Measurements from ENCODE around the gene HSP90AB1. TPM values are rescaled to one million over a fixed set of nuclear protein-coding genes. Genes with fewer than 3 reads are reported as not detected.
A peak's percentile ranks its signal among the peaks of the same experiment; 100 is the strongest.

HSP90AB1 gene
- total and polyA plus RNA-seq, 9 of the 15 experiments (the other 6 are each of a cell fraction or from before 2014, with no cell fraction given), result 1,780 to 3,358 (median 2,262) TPM

DNA sequence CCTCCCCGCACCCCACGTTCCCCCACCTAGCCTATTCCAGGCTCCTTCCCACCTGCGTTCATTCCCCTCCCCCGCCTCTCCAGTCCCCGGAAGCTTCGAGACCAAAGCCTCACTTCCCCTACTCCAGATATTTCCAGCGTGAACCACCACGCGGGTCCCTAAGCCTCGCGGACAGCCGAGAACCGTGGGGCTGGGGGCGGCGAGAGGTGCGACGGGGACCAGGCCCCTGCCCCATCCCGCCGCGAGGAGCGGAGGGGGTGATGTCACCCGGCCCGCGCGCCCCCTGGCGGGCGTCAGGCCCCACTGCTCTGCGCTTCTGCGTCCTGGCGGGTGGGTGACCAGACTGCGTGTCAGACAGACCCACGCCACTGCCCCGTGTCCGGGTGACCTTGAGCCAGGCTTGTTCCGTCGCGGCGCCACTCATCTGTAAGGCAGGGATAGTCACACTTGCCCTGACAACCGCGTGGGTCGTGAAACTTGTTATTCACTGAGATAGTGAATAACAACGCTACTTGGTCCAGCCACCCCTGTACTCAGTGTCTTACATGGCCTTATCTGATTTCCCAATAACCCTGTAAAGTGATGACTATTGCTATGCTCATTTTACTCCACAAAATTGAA, 9.0 kb upstream of the HSP90AB1 start (continued):
- TF ChIP-seq CBX2 (IDR thresholded peaks at IDR 0.05; ENCODE audit: insufficient read depth, low read length, poor library complexity, severe bottlenecking) (no peak), FOXM1 (IDR thresholded peaks at IDR 0.05; ENCODE audit: low read depth) (no peak), FOXM1 (CRISPR knock-in tag; IDR thresholded peaks at IDR 0.05; ENCODE audit: low read depth) (peak; percentile 78; the same call in 1 of the 2 replicates), ATF7 (IDR thresholded peaks at IDR 0.05) (peak; percentile 99), DMBX1 (CRISPR knock-in tag; IDR thresholded peaks at IDR 0.05; ENCODE audit: borderline replicate concordance) (no peak), HMG20A (CRISPR knock-in tag; conservative IDR thresholded peaks at IDR 0.05) (no peak), HNRNPL (IDR thresholded peaks at IDR 0.05; ENCODE audit: low read depth, low read length) (no peak), SRSF3 (IDR thresholded peaks at IDR 0.05; ENCODE audit: insufficient read depth, low read length) (no peak), RHOXF2B (CRISPR knock-in tag; conservative IDR thresholded peaks at IDR 0.05) (0 out of 2 replicates have a peak, but pooled peaks have one; percentile 53), NFE2 (IDR thresholded peaks at IDR 0.05; ENCODE audit: low read depth) (no peak), JUN (IDR thresholded peaks at IDR 0.05; ENCODE audit: borderline replicate concordance, low read depth, low read length) (peak; percentile 96), JUN (CRISPR knock-in tag; IDR thresholded peaks at IDR 0.05; ENCODE audit: borderline replicate concordance) (peak; percentile 100), NCOA2 (IDR thresholded peaks at IDR 0.05; ENCODE audit: partially characterized antibody in 2 of 2) (no peak), RBM34 (IDR thresholded peaks at IDR 0.05; ENCODE audit: borderline replicate concordance, insufficient read depth, low read length) (no peak), CHD4 (IDR thresholded peaks at IDR 0.05; ENCODE audit: insufficient read depth, insufficient replicate concordance, low read depth, low read length, poor library complexity, severe bottlenecking) (no peak)
- TF ChIP-seq, protein P1, sequence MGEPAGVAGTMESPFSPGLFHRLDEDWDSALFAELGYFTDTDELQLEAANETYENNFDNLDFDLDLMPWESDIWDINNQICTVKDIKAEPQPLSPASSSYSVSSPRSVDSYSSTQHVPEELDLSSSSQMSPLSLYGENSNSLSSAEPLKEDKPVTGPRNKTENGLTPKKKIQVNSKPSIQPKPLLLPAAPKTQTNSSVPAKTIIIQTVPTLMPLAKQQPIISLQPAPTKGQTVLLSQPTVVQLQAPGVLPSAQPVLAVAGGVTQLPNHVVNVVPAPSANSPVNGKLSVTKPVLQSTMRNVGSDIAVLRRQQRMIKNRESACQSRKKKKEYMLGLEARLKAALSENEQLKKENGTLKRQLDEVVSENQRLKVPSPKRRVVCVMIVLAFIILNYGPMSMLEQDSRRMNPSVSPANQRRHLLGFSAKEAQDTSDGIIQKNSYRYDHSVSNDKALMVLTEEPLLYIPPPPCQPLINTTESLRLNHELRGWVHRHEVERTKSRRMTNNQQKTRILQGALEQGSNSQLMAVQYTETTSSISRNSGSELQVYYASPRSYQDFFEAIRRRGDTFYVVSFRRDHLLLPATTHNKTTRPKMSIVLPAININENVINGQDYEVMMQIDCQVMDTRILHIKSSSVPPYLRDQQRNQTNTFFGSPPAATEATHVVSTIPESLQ (CRISPR knock-in tag; IDR thresholded peaks at IDR 0.05), result peak; percentile 56; the same call in 1 of the 2 replicates
- TF ChIP-seq, protein P2, sequence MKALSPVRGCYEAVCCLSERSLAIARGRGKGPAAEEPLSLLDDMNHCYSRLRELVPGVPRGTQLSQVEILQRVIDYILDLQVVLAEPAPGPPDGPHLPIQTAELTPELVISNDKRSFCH (CRISPR knock-in tag; IDR thresholded peaks at IDR 0.05), result no peak
- TF ChIP-seq, protein P2 (tag; IDR thresholded peaks at IDR 0.05), result peak; percentile 93
- TF ChIP-seq, protein P3, sequence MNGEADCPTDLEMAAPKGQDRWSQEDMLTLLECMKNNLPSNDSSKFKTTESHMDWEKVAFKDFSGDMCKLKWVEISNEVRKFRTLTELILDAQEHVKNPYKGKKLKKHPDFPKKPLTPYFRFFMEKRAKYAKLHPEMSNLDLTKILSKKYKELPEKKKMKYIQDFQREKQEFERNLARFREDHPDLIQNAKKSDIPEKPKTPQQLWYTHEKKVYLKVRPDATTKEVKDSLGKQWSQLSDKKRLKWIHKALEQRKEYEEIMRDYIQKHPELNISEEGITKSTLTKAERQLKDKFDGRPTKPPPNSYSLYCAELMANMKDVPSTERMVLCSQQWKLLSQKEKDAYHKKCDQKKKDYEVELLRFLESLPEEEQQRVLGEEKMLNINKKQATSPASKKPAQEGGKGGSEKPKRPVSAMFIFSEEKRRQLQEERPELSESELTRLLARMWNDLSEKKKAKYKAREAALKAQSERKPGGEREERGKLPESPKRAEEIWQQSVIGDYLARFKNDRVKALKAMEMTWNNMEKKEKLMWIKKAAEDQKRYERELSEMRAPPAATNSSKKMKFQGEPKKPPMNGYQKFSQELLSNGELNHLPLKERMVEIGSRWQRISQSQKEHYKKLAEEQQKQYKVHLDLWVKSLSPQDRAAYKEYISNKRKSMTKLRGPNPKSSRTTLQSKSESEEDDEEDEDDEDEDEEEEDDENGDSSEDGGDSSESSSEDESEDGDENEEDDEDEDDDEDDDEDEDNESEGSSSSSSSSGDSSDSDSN (IDR thresholded peaks at IDR 0.05; ENCODE audit: borderline replicate concordance in 1 of 2, low read depth in 2 of 2, low read length in 2 of 2), result peak in 1 of 2 experiments; percentile 35; a peak in 1 of 4 replicates
- TF ChIP-seq, protein P4, sequence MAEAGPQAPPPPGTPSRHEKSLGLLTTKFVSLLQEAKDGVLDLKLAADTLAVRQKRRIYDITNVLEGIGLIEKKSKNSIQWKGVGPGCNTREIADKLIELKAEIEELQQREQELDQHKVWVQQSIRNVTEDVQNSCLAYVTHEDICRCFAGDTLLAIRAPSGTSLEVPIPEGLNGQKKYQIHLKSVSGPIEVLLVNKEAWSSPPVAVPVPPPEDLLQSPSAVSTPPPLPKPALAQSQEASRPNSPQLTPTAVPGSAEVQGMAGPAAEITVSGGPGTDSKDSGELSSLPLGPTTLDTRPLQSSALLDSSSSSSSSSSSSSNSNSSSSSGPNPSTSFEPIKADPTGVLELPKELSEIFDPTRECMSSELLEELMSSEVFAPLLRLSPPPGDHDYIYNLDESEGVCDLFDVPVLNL (CRISPR knock-in tag; IDR thresholded peaks at IDR 0.05; ENCODE audit: low read depth), result no peak
- TF ChIP-seq, protein P5, sequence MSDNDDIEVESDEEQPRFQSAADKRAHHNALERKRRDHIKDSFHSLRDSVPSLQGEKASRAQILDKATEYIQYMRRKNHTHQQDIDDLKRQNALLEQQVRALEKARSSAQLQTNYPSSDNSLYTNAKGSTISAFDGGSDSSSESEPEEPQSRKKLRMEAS (CRISPR knock-in tag; IDR thresholded peaks at IDR 0.05), result peak; percentile 92

Measured in K562 (cell line).